A204.1 (cell line): ENCODE results near the gene VPS13D.
"Not testable (repeated sequence)": the region's sequence is repeated elsewhere in the genome, so short reads cannot be mapped to it uniquely, and the experiment has no call there.

Source experiments
- FAIRE-seq: peaks from 2 replicates; lab custom pipeline; 2012; peaks lifted over from hg19 to GRCh38; lab: Jason Lieb, UNC

VPS13D gene

GRCh38 chr1:12201352-12202189 is 28.3 kb upstream of the VPS13D start:
- no peak for FAIRE-seq

GRCh38 chr1:12202190-12202497 is 27.7 kb upstream of the VPS13D start:
- FAIRE-seq = no peak

- FAIRE-seq = no peak
These were observed 27.3 kb upstream of the VPS13D start for GRCh38 chr1:12202577-12202976.

- no peak for FAIRE-seq
These were observed 26.4 kb upstream of the VPS13D start for GRCh38 chr1:12203216-12204007.

GRCh38 chr1:12204140-12204539 is 25.7 kb upstream of the VPS13D start:
- FAIRE-seq = no peak

GRCh38 chr1:12204754-12205658 is 24.8 kb upstream of the VPS13D start:
- FAIRE-seq = no peak

- FAIRE-seq = no peak
These were observed 23.6 kb upstream of the VPS13D start for GRCh38 chr1:12206238-12206637.

GRCh38 chr1:12206792-12207424 is 22.9 kb upstream of the VPS13D start:
- no peak for FAIRE-seq

- FAIRE-seq = no peak
These were observed 21.6 kb upstream of the VPS13D start for GRCh38 chr1:12208271-12208670.

- no peak for FAIRE-seq
These were observed 20.9 kb upstream of the VPS13D start for GRCh38 chr1:12208764-12209494.

- FAIRE-seq = no peak
These were observed 20.4 kb upstream of the VPS13D start for GRCh38 chr1:12209495-12209832.

GRCh38 chr1:12215118-12215961 is 14.5 kb upstream of the VPS13D start:
- FAIRE-seq = no peak

- FAIRE-seq = no peak
These were observed 10.0 kb upstream of the VPS13D start for GRCh38 chr1:12219800-12220199.

- no peak for FAIRE-seq
These were observed 8.9 kb upstream of the VPS13D start for GRCh38 chr1:12220890-12221289.

GRCh38 chr1:12222700-12223099 is 7.1 kb upstream of the VPS13D start:
- FAIRE-seq = not testable (repeated sequence)

GRCh38 chr1:12224092-12224491 is 5.7 kb upstream of the VPS13D start:
- not testable (repeated sequence) for FAIRE-seq

GRCh38 chr1:12228979-12229378 is 851 bp upstream of the VPS13D start:
- FAIRE-seq = no peak

- FAIRE-seq = no peak
These were observed 420 bp upstream of the VPS13D start for GRCh38 chr1:12229386-12229834.

- no peak for FAIRE-seq
These were observed 882 bp downstream of the VPS13D start for GRCh38 chr1:12230549-12231275.

- FAIRE-seq = no peak
These were observed 1.4 kb downstream of the VPS13D start for GRCh38 chr1:12231276-12231595.
